Aorta (tissue), 5 donors: Measurements from ENCODE around the gene VANGL1. TPM values are rescaled to one million over a fixed set of nuclear protein-coding genes. Genes with fewer than 3 reads are reported as not detected.

ENCODE experiments used
- ATAC-seq: fragments of 200-7000 bp; cut with Tn5 transposase; one replicate; pipeline ENCODE4 v1.9.1; 2022; ENCODE audit warnings: moderate library complexity; ENCODE audit not compliant: low FRiP score
- DNase-seq, 2 donors: peaks; one replicate each; pipeline ENCODE4 v3.0.0-alpha.2; 2020
- H3K27ac ChIP-seq, 2 donors: one replicate each; pipeline ENCODE4 v1.5.1; 2013; ENCODE audit warnings: low read length in 2 of 2, mild to moderate bottlenecking in 2 of 2, moderate library complexity in 2 of 2, control low read depth in 1 of 2, inconsistent platforms in 1 of 2, low read depth in 1 of 2
- H3K27me3 ChIP-seq, 2 donors: one replicate each; pipeline ENCODE4 v1.6.1; 2013; ENCODE audit warnings: control low read depth in 1 of 2, low read length in 1 of 2, mild to moderate bottlenecking in 1 of 2, moderate library complexity in 1 of 2; ENCODE audit not compliant: insufficient read depth in 2 of 2, control insufficient read depth in 1 of 2
- H3K36me3 ChIP-seq, 2 donors: one replicate each; pipeline ENCODE4 v1.6.1; 2013; ENCODE audit warnings: control low read depth in 1 of 2, low read length in 1 of 2, mild to moderate bottlenecking in 1 of 2; ENCODE audit not compliant: insufficient read depth in 2 of 2, control insufficient read depth in 1 of 2
- H3K4me1 ChIP-seq, 2 donors: one replicate each; pipeline ENCODE4 v1.6.1; 2013; ENCODE audit warnings: low read length in 2 of 2, control low read depth in 1 of 2, mild to moderate bottlenecking in 1 of 2, moderate library complexity in 1 of 2; ENCODE audit not compliant: insufficient read depth in 2 of 2, control insufficient read depth in 1 of 2
- H3K4me3 ChIP-seq, 2 donors: one replicate each; pipeline ENCODE4 v1.5.1; 2013; ENCODE audit warnings: low read length in 2 of 2, control low read depth in 1 of 2, mild to moderate bottlenecking in 1 of 2
- H3K9me3 ChIP-seq: one replicate; pipeline ENCODE4 v1.6.1; 2013; ENCODE audit warnings: mild to moderate bottlenecking, low read length; ENCODE audit not compliant: control insufficient read depth
- WGBS, 2 donors: extraction: QIAGEN DNeasy Blood & Tissue Kit; methylation state at CpG; one replicate each; pipeline ENCODE4 v1.1.7; 2013; 5-methylcytosine and 5-hydroxymethylcytosine counted together
- intact Hi-C, 2 donors: fragments of 100-400 bp; cut with DNase I; formaldehyde crosslinking; loops; one replicate each; pipeline versions ENCODE4 v1.14.2 to v1.15.0; 2022
- polyA plus RNA-seq, 2 donors: library from polyadenylated mRNA; stranded (reverse); fragments of 200-250 nt; gene quantifications; one replicate each; pipeline ENCODE4 v1.2.3, GENCODE V29; 2013
- total RNA-seq, 2 donors: library from RNA; stranded (reverse); fragmentation: NEBNext Ultra II Directional; extraction: Animal tissue kit (Norgen Biotek cat#: 25700); gene quantifications; one replicate each; pipeline ENCODE4 v1.2.1, GENCODE V29; 2021
- donor health status: healthy with polysubstance abuse.
- donor health status: Bipolar disorder and iron deficiency.
- donor health status: DM: no; HTN: no; CAD: no.
- donor health status: DM: no; HTN: no; CAD: no.
- donor health status: DM: yes; HTN: yes; CAD: no.

Gene VANGL1
- total and polyA plus RNA-seq, 4 donors, result 0.75 to 14.8 (median 6.0) TPM

DNA sequence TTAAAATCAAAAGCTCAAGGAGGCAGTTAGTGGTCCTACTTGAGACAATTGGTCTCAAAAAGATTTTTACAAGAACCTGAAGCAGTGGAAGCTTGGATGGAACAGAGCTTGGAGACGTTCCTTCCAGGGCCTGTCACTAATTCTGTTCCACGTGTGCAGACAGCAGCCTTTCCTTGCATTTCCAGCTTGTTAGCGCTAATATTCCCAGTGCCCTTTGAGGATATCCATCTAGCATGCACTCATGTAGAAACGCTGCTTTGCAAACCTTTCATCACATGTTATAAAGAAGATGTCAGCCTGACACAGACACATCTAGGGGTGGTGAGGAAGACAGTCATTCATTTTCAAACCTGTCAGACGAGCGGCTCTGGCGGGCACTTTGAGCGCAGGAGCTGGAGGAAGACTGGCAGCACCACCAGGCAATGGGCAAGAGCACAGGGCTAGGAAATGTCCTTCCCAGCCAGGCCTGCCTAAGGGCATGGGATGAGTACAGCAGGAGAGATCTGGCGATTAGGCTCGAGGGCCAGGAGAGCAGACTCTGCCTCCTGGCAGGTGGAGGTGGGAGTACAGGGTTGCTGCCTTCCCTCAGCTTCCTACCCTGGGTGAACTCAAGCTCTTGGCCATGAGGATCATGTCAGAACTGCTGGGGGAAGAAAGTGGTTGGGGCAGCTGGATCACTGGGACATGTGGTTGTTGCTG lies 71.3 kb downstream of the VANGL1 start:
- Histone ChIP-seq H3K27me3 (no peaks in the 10 kb centered on the region), H3K4me1 (no peaks in the 10 kb centered on the region), H3K9me3 (no peaks in the 10 kb centered on the region), H3K36me3 (no peaks in the 10 kb centered on the region), H3K4me3 (no peak overlapping the region), H3K27ac (no peak overlapping the region)
- DNase-seq, result no peak
- 84 to 88% methylated on average over 10 of the region's 10 CpGs for WGBS, 2 donors
- ATAC-seq, result no peak
- intact Hi-C loops, result no loop called here

DNA sequence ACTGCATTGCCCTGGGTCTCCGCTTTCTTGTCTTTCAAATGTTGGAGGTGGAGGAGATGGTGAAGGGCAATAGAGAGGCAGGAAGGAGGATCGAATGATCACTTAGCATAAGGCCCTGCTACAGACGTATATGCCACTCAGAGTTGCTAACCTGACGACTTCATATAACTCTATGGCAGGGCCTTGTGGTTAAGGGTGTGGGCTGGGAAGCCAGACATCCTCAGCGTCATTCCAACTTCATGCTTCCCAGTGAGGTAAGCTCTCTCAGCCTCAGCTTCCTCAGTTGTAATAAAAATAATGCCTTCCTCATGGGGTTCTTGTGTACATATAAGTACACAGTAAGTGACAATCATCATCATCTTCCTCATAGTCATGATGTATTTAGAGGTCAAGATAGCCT lies 72.1 kb downstream of the VANGL1 start:
- ATAC-seq, result no peak
- WGBS, 2 donors, result 79 to 87% methylated on average over 5 of the region's 5 CpGs
- Histone ChIP-seq H3K4me1 (no peaks in the 10 kb centered on the region), H3K9me3 (no peaks in the 10 kb centered on the region), H3K4me3 (no peak overlapping the region), H3K36me3 (no peaks in the 10 kb centered on the region), H3K27me3 (no peaks in the 10 kb centered on the region), H3K27ac (no peak overlapping the region)
- intact Hi-C loops, result no loop called here
- no peak for DNase-seq

DNA sequence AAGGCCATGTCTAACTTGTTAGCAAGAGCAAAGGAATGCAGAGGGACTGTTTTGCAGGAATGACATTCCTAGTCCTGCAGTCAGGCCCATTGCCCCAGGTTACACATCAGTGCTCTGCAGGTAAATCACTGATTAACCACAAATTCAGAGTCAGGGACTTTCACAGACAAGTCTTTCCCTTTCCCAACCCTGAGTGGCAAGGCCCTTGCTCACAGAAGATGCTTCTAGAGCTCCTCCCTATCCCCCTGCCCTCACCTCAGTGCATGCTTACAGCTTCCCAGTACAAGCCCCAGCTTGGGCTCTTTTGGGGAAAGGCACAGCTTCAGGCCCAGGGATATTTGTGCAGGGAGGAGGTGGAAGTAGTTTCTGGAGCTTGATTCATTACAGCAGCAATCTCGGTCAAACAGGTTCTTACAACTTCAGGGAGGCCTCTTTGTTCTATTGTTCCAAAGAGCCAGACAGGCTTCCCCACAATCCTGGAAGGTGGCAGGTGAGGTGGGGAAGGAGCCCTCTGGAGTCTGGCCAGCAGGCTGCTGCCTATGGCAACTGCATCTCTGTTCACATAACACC lies 72.9 kb downstream of the VANGL1 start:
- Histone ChIP-seq H3K27me3 (no peaks in the 10 kb centered on the region), H3K27ac (no peak overlapping the region), H3K9me3 (no peaks in the 10 kb centered on the region), H3K36me3 (no peaks in the 10 kb centered on the region), H3K4me1 (no peaks in the 10 kb centered on the region), H3K4me3 (no peak overlapping the region)
- no peak for DNase-seq
- intact Hi-C loops, result loop anchor here in 1 of 2 donors (5.0 kb wide), 1 partner anchor 58 kb away; no protein-coding TSS in a partner anchor
- 76 to 81% methylated on average over 1 of the region's 1 CpG for WGBS, 2 donors
- ATAC-seq, result no peak

DNA sequence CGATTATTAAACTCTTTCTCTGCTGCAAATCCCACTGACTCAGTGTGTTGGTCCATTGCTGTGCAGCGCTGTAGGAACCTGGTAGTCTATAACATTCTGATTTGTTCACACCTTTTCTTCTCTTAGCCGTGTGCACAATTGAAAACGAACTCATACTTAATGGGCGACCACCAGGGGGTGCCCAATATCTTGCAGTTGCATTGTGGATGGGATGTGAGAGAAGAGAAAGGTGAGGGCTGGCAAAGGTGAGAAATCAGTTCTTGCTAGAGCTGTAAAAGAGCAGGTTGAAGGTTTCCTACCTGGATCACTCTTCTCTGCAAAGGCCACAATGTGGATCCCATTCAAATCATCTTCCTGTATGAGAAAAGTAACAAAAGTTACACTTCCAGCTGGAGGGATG lies 75.8 kb downstream of the VANGL1 start:
- Histone ChIP-seq H3K27ac (no peak overlapping the region), H3K36me3 (no peaks in the 10 kb centered on the region), H3K4me1 (no peaks in the 10 kb centered on the region), H3K9me3 (no peaks in the 10 kb centered on the region), H3K4me3 (no peak overlapping the region), H3K27me3 (no peaks in the 10 kb centered on the region)
- ATAC-seq (no peak), DNase-seq (peak in 1 of 2 donors; percentile 54)
- WGBS, 2 donors, result 47 to 50% methylated on average over 5 of the region's 5 CpGs
- intact Hi-C loops, result loop anchor here (1.0 to 5.0 kb wide), 2 partner anchors 55 kb away; no protein-coding TSS in a partner anchor

DNA sequence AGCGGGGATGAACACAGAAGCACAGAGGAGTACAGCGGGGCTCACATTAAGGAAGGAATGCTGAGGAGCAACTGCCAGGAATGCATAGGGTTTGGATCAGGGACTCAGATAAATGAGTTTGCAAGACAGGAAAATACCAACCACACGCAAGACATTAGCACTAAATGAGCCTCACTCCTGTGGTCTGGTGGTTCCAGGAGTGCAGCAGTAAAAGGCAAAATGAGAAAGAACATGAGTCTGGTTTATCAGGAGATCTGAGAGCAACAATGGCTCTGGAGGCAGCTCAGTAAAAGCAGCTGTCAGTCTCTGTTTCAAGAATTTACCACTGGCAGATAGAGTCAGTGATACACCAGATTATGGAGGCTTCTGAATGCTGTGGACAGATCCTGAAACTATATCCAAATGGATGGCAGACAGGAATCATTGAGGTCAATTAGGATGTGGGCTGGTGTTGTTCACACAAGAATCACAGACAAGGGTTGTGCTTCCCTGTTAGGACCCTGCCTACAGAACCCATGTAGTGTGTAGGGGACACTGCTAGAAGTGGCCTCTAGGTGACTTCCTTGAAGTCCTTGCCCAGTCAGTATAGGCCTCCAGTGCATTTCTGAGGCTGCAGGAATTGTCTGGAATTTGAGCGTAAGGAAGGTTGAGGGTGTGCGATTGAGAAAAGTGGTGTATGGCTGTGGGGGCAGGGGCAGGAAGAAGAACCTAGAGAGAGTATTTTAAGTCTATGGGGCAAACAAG lies 76.4 kb downstream of the VANGL1 start:
- intact Hi-C loops, result loop anchor here in 1 of 2 donors (5.0 kb wide), 1 partner anchor 54 kb away; no protein-coding TSS in a partner anchor
- 76 to 78% methylated on average over 5 of the region's 5 CpGs for WGBS, 2 donors
- DNase-seq (no peak), ATAC-seq (no peak)
- H3K9me3 ChIP-seq, result no peaks in the 10 kb centered on the region
- H3K27ac ChIP-seq, result no peak overlapping the region
- H3K4me1 ChIP-seq, result no peaks in the 10 kb centered on the region
- H3K36me3 ChIP-seq, result no peaks in the 10 kb centered on the region
- H3K4me3 ChIP-seq, result no peak overlapping the region
- H3K27me3 ChIP-seq, result no peaks in the 10 kb centered on the region

DNA sequence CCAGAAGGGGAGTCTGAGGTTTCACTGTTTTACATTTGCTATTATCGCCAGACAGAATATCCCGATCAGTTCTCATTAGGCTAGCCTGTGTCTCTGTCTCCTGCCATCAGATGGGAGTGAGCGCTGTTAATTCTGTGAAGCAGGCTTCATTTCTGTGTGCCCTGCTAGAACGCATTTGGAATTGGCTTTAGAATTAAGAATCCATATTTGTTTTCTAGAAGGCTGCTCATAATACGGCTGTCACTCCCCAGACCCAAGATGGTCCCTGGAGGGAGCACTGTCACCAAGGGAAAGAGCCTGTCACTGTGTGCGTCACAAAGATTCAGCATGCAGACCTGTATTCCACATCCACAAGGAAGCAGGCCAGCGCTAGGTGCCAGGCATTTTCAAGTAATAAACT lies 77.5 kb downstream of the VANGL1 start:
- no peaks in the 10 kb centered on the region for H3K9me3 ChIP-seq
- intact Hi-C loops, result loop anchor here in 1 of 2 donors (5.0 kb wide), 1 partner anchor 53 kb away; no protein-coding TSS in a partner anchor
- H3K4me1 ChIP-seq, result no peaks in the 10 kb centered on the region
- H3K36me3 ChIP-seq, result no peaks in the 10 kb centered on the region
- 94 to 95% methylated on average over 7 of the region's 7 CpGs for WGBS, 2 donors
- no peak for DNase-seq
- no peak overlapping the region for H3K4me3 ChIP-seq
- H3K27ac ChIP-seq, result no peak overlapping the region
- no peak for ATAC-seq
- H3K27me3 ChIP-seq, result no peaks in the 10 kb centered on the region

DNA sequence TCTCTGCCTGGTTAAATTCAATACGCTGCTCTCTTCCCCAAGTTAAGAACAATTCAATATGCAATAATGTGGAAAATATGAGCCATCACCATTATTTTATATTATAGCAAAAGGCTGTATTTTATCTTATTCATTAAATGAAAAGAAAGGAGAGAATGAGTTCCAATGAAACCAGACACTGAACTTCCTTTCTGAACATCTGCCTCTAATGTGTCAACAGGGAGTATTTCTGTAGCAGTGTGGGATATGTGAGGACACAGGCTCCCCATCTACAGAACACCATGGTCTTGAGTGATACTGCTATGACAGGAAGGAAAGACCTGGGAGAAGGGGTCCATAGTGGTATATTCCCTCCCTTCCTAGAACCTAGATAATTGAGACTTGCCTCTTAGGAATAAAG lies 80.5 kb downstream of the VANGL1 start:
- 94 to 97% methylated on average over 1 of the region's 1 CpG for WGBS, 2 donors
- no peak for DNase-seq
- H3K4me3 ChIP-seq, result no peak overlapping the region
- H3K9me3 ChIP-seq, result no peaks in the 10 kb centered on the region
- H3K27ac ChIP-seq, result no peak overlapping the region
- no peaks in the 10 kb centered on the region for H3K36me3 ChIP-seq
- ATAC-seq, result no peak
- intact Hi-C loops, result no loop called here
- no peaks in the 10 kb centered on the region for H3K27me3 ChIP-seq
- no peaks in the 10 kb centered on the region for H3K4me1 ChIP-seq

DNA sequence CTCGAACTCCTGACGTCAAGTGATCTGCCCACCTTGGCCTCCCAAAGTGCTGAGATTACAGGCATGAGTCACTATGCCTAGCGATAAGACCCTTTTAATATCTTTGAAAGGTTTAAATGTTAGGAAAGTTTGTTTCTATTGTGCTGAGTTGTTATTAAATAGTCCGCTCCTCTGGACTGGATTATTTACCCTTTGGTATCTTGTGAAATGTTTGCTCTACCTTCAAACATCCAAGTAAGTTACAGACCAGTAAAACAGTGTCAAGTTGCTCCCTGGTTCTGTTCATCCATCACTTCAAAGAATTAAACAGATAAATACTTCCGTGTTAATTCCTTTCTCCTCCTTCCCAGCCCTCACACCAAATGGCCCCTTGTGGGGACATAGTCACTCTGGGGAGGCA lies 82.0 kb downstream of the VANGL1 start:
- intact Hi-C loops, result no loop called here
- Histone ChIP-seq H3K36me3 (no peaks in the 10 kb centered on the region), H3K27me3 (no peaks in the 10 kb centered on the region), H3K27ac (no peak overlapping the region), H3K4me3 (no peak overlapping the region), H3K9me3 (no peaks in the 10 kb centered on the region), H3K4me1 (no peaks in the 10 kb centered on the region)
- ATAC-seq, result no peak
- no peak for DNase-seq
- WGBS, 2 donors, result 90 to 91% methylated on average over 5 of the region's 5 CpGs
